Neural crest cell (in vitro differentiated cells): ENCODE results near the gene MICAL3. TPM values are rescaled to one million over a fixed set of nuclear protein-coding genes. Genes with fewer than 3 reads are reported as not detected.

Source experiments
- DNase-seq: peaks from one replicate; pipeline ENCODE4 v3.0.0; 2021; ENCODE audit warnings: low read depth, mixed read lengths, low spot score
- H3K27ac Mint-ChIP-seq: one replicate; pipeline ENCODE4 v1.8.0; 2021; ENCODE audit warnings: mild to moderate bottlenecking, mixed read lengths; ENCODE audit not compliant: unreplicated experiment
- H3K27me3 Mint-ChIP-seq: 2 replicates; pipeline ENCODE4 v1.8.0; 2021; ENCODE audit warnings: low read depth, mild to moderate bottlenecking, mixed read lengths
- H3K36me3 Mint-ChIP-seq: 2 replicates; pipeline ENCODE4 v1.8.0; 2021; ENCODE audit warnings: low read depth, mild to moderate bottlenecking, mixed read lengths
- H3K4me1 Mint-ChIP-seq: 2 replicates; pipeline ENCODE4 v1.8.0; 2021; ENCODE audit warnings: mixed read lengths
- H3K4me3 Mint-ChIP-seq: one replicate; pipeline ENCODE4 v1.8.0; 2021; ENCODE audit warnings: mild to moderate bottlenecking, mixed read lengths
- H3K9me3 Mint-ChIP-seq: 2 replicates; pipeline ENCODE4 v1.8.0; 2021; ENCODE audit warnings: mixed read lengths
- total RNA-seq: library from RNA; stranded (reverse); gene quantifications from 2 replicates; pipeline ENCODE4 v1.2.1, GENCODE V29; 2021
- TF ChIP-seq, protein P1 (sequence below): fragments of 200-600 bp; sonication (generic); conservative IDR thresholded peaks from 2 replicates; pipeline ENCODE4 v1.5.0; 2021; ENCODE audit warnings: antibody characterized with exemption, mild to moderate bottlenecking

The MICAL3 gene
- total RNA-seq, 1 donor from 2014 or later = 84.5 TPM

- Mint-ChIP-seq H3K9me3 (peaks cover 2% of the 10 kb centered on the region), H3K36me3 (no peaks in the 10 kb centered on the region), H3K27me3 (no peaks in the 10 kb centered on the region), H3K27ac (no peak overlapping the region), H3K4me1 (peaks cover 28% of the 10 kb centered on the region), H3K4me3 (no peak overlapping the region)
- TF ChIP-seq, protein P1, sequence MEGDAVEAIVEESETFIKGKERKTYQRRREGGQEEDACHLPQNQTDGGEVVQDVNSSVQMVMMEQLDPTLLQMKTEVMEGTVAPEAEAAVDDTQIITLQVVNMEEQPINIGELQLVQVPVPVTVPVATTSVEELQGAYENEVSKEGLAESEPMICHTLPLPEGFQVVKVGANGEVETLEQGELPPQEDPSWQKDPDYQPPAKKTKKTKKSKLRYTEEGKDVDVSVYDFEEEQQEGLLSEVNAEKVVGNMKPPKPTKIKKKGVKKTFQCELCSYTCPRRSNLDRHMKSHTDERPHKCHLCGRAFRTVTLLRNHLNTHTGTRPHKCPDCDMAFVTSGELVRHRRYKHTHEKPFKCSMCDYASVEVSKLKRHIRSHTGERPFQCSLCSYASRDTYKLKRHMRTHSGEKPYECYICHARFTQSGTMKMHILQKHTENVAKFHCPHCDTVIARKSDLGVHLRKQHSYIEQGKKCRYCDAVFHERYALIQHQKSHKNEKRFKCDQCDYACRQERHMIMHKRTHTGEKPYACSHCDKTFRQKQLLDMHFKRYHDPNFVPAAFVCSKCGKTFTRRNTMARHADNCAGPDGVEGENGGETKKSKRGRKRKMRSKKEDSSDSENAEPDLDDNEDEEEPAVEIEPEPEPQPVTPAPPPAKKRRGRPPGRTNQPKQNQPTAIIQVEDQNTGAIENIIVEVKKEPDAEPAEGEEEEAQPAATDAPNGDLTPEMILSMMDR = no peak
- DNase-seq = no peak
Measured at GRCh38 chr22:17980015-17980590, 44.3 kb downstream of the MICAL3 start.

- no peak overlapping the region for H3K27ac Mint-ChIP-seq
Measured at GRCh38 chr22:17978027-17978426, 46.3 kb downstream of the MICAL3 start.

GRCh38 chr22:17977371-17977770 lies 47.0 kb downstream of the MICAL3 start:
- Mint-ChIP-seq H3K9me3 (peaks cover 2% of the 10 kb centered on the region), H3K36me3 (no peaks in the 10 kb centered on the region), H3K27me3 (no peaks in the 10 kb centered on the region), H3K27ac (no peak overlapping the region), H3K4me3 (no peak overlapping the region), H3K4me1 (peaks cover 26% of the 10 kb centered on the region)
- DNase-seq = no peak
- TF ChIP-seq, protein P1 = no peak

More at GRCh38 chr22:17978027-17978426, 46.3 kb downstream of the MICAL3 start:
- H3K27me3 Mint-ChIP-seq = no peaks in the 10 kb centered on the region
- TF ChIP-seq, protein P1 = no peak
- peaks cover 21% of the 10 kb centered on the region for H3K4me1 Mint-ChIP-seq
- peaks cover 2% of the 10 kb centered on the region for H3K9me3 Mint-ChIP-seq
- H3K36me3 Mint-ChIP-seq = no peaks in the 10 kb centered on the region
- no peak overlapping the region for H3K4me3 Mint-ChIP-seq
- DNase-seq = no peak

DNA sequence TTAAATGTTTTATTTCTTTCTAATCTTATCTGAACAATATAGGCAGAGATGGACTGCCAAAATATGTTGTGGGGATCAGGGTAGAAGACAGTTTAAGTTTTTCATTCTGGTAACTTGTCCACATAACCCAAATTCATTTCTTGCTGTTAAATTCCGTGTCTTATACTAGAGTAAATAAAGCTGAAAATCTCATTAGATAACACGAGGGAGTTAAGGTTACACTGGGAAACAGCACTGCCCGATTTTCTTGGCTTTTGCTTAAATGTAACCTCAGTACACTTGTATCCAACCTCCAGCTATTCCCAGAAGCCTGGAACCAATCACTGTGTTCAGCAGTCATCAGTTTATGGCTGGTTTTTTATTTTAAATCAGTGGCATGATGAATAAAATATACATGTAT lies 48.2 kb downstream of the MICAL3 start:
- TF ChIP-seq, protein P1 = no peak
- H3K27ac Mint-ChIP-seq = no peak overlapping the region
- peaks cover 2% of the 10 kb centered on the region for H3K9me3 Mint-ChIP-seq
- H3K36me3 Mint-ChIP-seq = no peaks in the 10 kb centered on the region
- no peak overlapping the region for H3K4me3 Mint-ChIP-seq
- H3K4me1 Mint-ChIP-seq = peaks cover 30% of the 10 kb centered on the region
- DNase-seq = no peak
- no peaks in the 10 kb centered on the region for H3K27me3 Mint-ChIP-seq

GRCh38 chr22:17974703-17975372 lies 49.5 kb downstream of the MICAL3 start:
- no peaks in the 10 kb centered on the region for H3K36me3 Mint-ChIP-seq
- peaks cover 2% of the 10 kb centered on the region for H3K9me3 Mint-ChIP-seq
- H3K4me3 Mint-ChIP-seq = no peak overlapping the region
- TF ChIP-seq, protein P1 = no peak
- no peaks in the 10 kb centered on the region for H3K27me3 Mint-ChIP-seq
- DNase-seq = no peak
- no peak overlapping the region for H3K27ac Mint-ChIP-seq
- peaks cover 23% of the 10 kb centered on the region for H3K4me1 Mint-ChIP-seq
